B cell (primary cell): ENCODE measurements around the gene DND1.

Experiments
- CTCF ChIP-seq: fragments of 200-600 bp; IDR thresholded peaks from one replicate; pipeline ENCODE4 v1.8.0; 2022; ENCODE audit warnings: antibody characterized with exemption, mild to moderate bottlenecking
- EZH2 ChIP-seq: IDR thresholded peaks from 2 replicates; pipeline ENCODE4 v1.6.1; 2012; ENCODE audit warnings: borderline replicate concordance, low read depth, mild to moderate bottlenecking, moderate library complexity, low read length; ENCODE audit not compliant: insufficient read depth, poor library complexity, severe bottlenecking

- TF ChIP-seq EZH2, result no peak
- TF ChIP-seq CTCF, result no peak
Observed at GRCh38 chr5:140622301-140622700, 51.1 kb downstream of the DND1 start.
